ENCODE measurements around the gene RNF150.

The RNF150 gene

GRCh38 chr4:141080668-141081067, 52.6 kb downstream of the RNF150 start:
- TF ChIP-seq CTCF (IDR thresholded peaks at IDR 0.05; ENCODE audit: low read depth, low read length) = no peak
- Histone ChIP-seq H3K36me3 (replicated peaks; ENCODE audit: low read depth, low read length) (no peaks in the 10 kb centered on the region), H4K20me1 (ENCODE audit: insufficient read depth, low read length) (no peaks in the 10 kb centered on the region), H3K4me2 (ENCODE audit: low read length) (no peak overlapping the region), H3K9ac (ENCODE audit: low read length) (no peak overlapping the region), H3K79me2 (ENCODE audit: low read length) (no peaks in the 10 kb centered on the region), H3K27me3 (ENCODE audit: low read depth, low read length) (no peaks in the 10 kb centered on the region), H3K4me1 (ENCODE audit: low read length) (peaks cover 4% of the 10 kb centered on the region; the same call in 1 of the 2 replicates), H3K27ac (ENCODE audit: low read length) (no peak overlapping the region), H3K4me3 (ENCODE audit: low read length) (no peak overlapping the region), H3K9me3 (ENCODE audit: insufficient read depth, low read length) (no peaks in the 10 kb centered on the region), H2AFZ (ENCODE audit: low read depth, low read length) (no peak overlapping the region)

GRCh38 chr4:141079393-141079930, 53.8 kb downstream of the RNF150 start:
- Histone ChIP-seq H3K9ac (ENCODE audit: low read length) (no peak overlapping the region), H3K4me3 (ENCODE audit: low read length) (no peak overlapping the region), H2AFZ (ENCODE audit: low read depth, low read length) (0 out of 2 replicates have a peak overlapping the region, but pooled peaks have one; percentile 8), H3K4me2 (ENCODE audit: low read length) (no peak overlapping the region), H3K79me2 (ENCODE audit: low read length) (no peaks in the 10 kb centered on the region), H3K4me1 (ENCODE audit: low read length) (peaks cover 4% of the 10 kb centered on the region; the same call in 1 of the 2 replicates), H3K27ac (ENCODE audit: low read length) (no peak overlapping the region), H3K9me3 (ENCODE audit: insufficient read depth, low read length) (no peaks in the 10 kb centered on the region), H3K36me3 (replicated peaks; ENCODE audit: low read depth, low read length) (no peaks in the 10 kb centered on the region), H4K20me1 (ENCODE audit: insufficient read depth, low read length) (no peaks in the 10 kb centered on the region), H3K27me3 (ENCODE audit: low read depth, low read length) (no peaks in the 10 kb centered on the region)
- TF ChIP-seq EZH2phosphoT487 (IDR thresholded peaks at IDR 0.05; ENCODE audit: low read depth) (no peak), CTCF (IDR thresholded peaks at IDR 0.05; ENCODE audit: low read depth, low read length) (no peak)

- Histone ChIP-seq H3K4me3 (ENCODE audit: low read length) (no peak overlapping the region), H2AFZ (ENCODE audit: low read depth, low read length) (no peak overlapping the region), H3K4me2 (ENCODE audit: low read length) (no peak overlapping the region), H3K9me3 (ENCODE audit: insufficient read depth, low read length) (no peaks in the 10 kb centered on the region), H4K20me1 (ENCODE audit: insufficient read depth, low read length) (no peaks in the 10 kb centered on the region), H3K27ac (ENCODE audit: low read length) (no peak overlapping the region), H3K79me2 (ENCODE audit: low read length) (no peaks in the 10 kb centered on the region), H3K36me3 (replicated peaks; ENCODE audit: low read depth, low read length) (no peaks in the 10 kb centered on the region), H3K9ac (ENCODE audit: low read length) (no peak overlapping the region), H3K4me1 (ENCODE audit: low read length) (peaks cover 4% of the 10 kb centered on the region; the same call in 1 of the 2 replicates), H3K27me3 (ENCODE audit: low read depth, low read length) (no peaks in the 10 kb centered on the region)
- no peak for TF ChIP-seq CTCF (IDR thresholded peaks at IDR 0.05; ENCODE audit: low read depth, low read length)
- TF ChIP-seq EZH2phosphoT487 (IDR thresholded peaks at IDR 0.05; ENCODE audit: low read depth) = no peak
Measured at GRCh38 chr4:141078871-141079270, 54.4 kb downstream of the RNF150 start.

- Histone ChIP-seq H2AFZ (ENCODE audit: low read depth, low read length) (no peak overlapping the region), H4K20me1 (ENCODE audit: insufficient read depth, low read length) (no peaks in the 10 kb centered on the region), H3K27ac (ENCODE audit: low read length) (no peak overlapping the region), H3K4me2 (ENCODE audit: low read length) (peak overlapping the region; percentile 3; the same call in 1 of the 2 replicates), H3K36me3 (replicated peaks; ENCODE audit: low read depth, low read length) (no peaks in the 10 kb centered on the region), H3K9me3 (ENCODE audit: insufficient read depth, low read length) (no peaks in the 10 kb centered on the region), H3K79me2 (ENCODE audit: low read length) (no peaks in the 10 kb centered on the region), H3K9ac (ENCODE audit: low read length) (no peak overlapping the region), H3K27me3 (ENCODE audit: low read depth, low read length) (no peaks in the 10 kb centered on the region), H3K4me1 (ENCODE audit: low read length) (peaks cover 4% of the 10 kb centered on the region; the same call in 1 of the 2 replicates), H3K4me3 (ENCODE audit: low read length) (no peak overlapping the region)
- TF ChIP-seq EZH2phosphoT487 (IDR thresholded peaks at IDR 0.05; ENCODE audit: low read depth) (no peak), CTCF (IDR thresholded peaks at IDR 0.05; ENCODE audit: low read depth, low read length) (no peak)
Measured at GRCh38 chr4:141077611-141078225, 55.6 kb downstream of the RNF150 start.

Data from OCI-LY3 (cell line).